Panc1 (cell line): ENCODE data around the gene LRP5.

Source experiments
- CTCF ChIP-seq: fragments of 450-650 bp; IDR thresholded peaks from 2 replicates; pipeline ENCODE4 v1.5.1; 2017; ENCODE audit warnings: mild to moderate bottlenecking
- POLR2AphosphoS5 ChIP-seq: IDR thresholded peaks from 2 replicates; pipeline ENCODE4 v1.6.1; 2012; ENCODE audit warnings: mild to moderate bottlenecking, low read depth, low read length, moderate library complexity

GRCh38 chr11:68372114-68372513 is 59.7 kb downstream of the LRP5 start:
- TF ChIP-seq CTCF: no peak
- no peak for TF ChIP-seq POLR2AphosphoS5
